Measurements from ENCODE around the gene PTPRN2.
A peak's percentile ranks its signal among the peaks of the same experiment; 100 is the strongest.

The PTPRN2 gene

GRCh38 chr7:157769526-157770215 is 818.0 kb downstream of the PTPRN2 start:
- Histone ChIP-seq H2BK5ac (ENCODE audit: low read length) (no peak overlapping the region), H4K5ac (ENCODE audit: low read length) (no peak overlapping the region), H3K27me3 (ENCODE audit: insufficient read depth, low read length, poor library complexity) (no peaks in the 10 kb centered on the region), H3K4me2 (ENCODE audit: low read length) (no peak overlapping the region), H3K27ac (ENCODE audit: low read depth, low read length) (no peak overlapping the region), H2BK120ac (ENCODE audit: low read depth, low read length) (no peak overlapping the region), H3K4ac (ENCODE audit: low read depth, low read length) (no peak overlapping the region), H4K8ac (ENCODE audit: low read depth, low read length) (no peak overlapping the region), H3K36me3 (ENCODE audit: control insufficient read depth, insufficient read depth, low read length) (no peaks in the 10 kb centered on the region), H3K4me1 (ENCODE audit: control insufficient read depth, low read depth, low read length) (no peaks in the 10 kb centered on the region), H3K18ac (ENCODE audit: low read length) (no peak overlapping the region), H2AK5ac (ENCODE audit: low read length) (no peak overlapping the region), H3K56ac (ENCODE audit: low read length) (no peak overlapping the region), H3K79me2 (ENCODE audit: control insufficient read depth, insufficient read depth, low read length) (no peaks in the 10 kb centered on the region), H3K79me1 (ENCODE audit: low read length) (no peaks in the 10 kb centered on the region), H2BK15ac (replicated peaks; ENCODE audit: low read depth) (no peak overlapping the region), H3K4me3 (ENCODE audit: low read length) (no peak overlapping the region), H3K23ac (ENCODE audit: low read length) (no peak overlapping the region), H3K9ac (ENCODE audit: low read length) (no peak overlapping the region)
- WGBS (ENCODE audit: extremely low coverage, insufficient coverage, low lambda C conversion rate) = no CpG with 5 or more reads among the region's 19 CpGs
- no peak for DNase-seq

DNA sequence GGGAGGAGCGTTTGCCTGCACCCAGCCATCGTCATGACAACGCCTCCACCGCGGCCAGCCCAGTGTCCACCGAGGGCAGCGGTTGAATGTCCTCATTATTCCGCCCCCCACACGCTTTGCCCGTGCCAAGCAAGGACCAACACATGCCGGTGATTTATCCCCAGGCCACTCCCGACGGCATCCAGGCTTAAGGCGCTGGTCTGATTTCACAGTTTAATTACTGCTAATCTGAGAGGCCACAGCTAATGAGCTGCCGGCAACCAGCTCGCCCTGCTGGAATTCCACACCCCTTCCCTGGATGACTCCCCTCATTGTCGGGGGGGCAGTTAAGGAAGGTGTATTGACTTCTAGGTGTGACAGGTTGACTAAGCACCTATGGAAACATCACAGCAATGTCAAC is 818.5 kb downstream of the PTPRN2 start:
- no peaks in the 10 kb centered on the region for H3K79me2 ChIP-seq (ENCODE audit: control insufficient read depth, insufficient read depth, low read length)
- H3K36me3 ChIP-seq (ENCODE audit: control insufficient read depth, insufficient read depth, low read length) = no peaks in the 10 kb centered on the region
- no CpG with 5 or more reads among the region's 17 CpGs for WGBS (ENCODE audit: extremely low coverage, insufficient coverage, low lambda C conversion rate)
- H2BK120ac ChIP-seq (ENCODE audit: low read depth, low read length) = no peak overlapping the region
- no peak overlapping the region for H4K8ac ChIP-seq (ENCODE audit: low read depth, low read length)
- no peaks in the 10 kb centered on the region for H3K27me3 ChIP-seq (ENCODE audit: insufficient read depth, low read length, poor library complexity)
- no peaks in the 10 kb centered on the region for H3K4me1 ChIP-seq (ENCODE audit: control insufficient read depth, low read depth, low read length)
- no peak overlapping the region for H3K9ac ChIP-seq (ENCODE audit: low read length)
- no peak overlapping the region for H2BK15ac ChIP-seq (replicated peaks; ENCODE audit: low read depth)
- H3K27ac ChIP-seq (ENCODE audit: low read depth, low read length) = no peak overlapping the region
- no peak overlapping the region for H4K5ac ChIP-seq (ENCODE audit: low read length)
- no peak overlapping the region for H3K23ac ChIP-seq (ENCODE audit: low read length)
- H2AK5ac ChIP-seq (ENCODE audit: low read length) = no peak overlapping the region
- DNase-seq = peak; percentile 61
- H3K56ac ChIP-seq (ENCODE audit: low read length) = no peak overlapping the region
- no peaks in the 10 kb centered on the region for H3K79me1 ChIP-seq (ENCODE audit: low read length)
- no peak overlapping the region for H2BK5ac ChIP-seq (ENCODE audit: low read length)
- H3K4me3 ChIP-seq (ENCODE audit: low read length) = no peak overlapping the region
- no peak overlapping the region for H3K18ac ChIP-seq (ENCODE audit: low read length)
- no peak overlapping the region for H3K4ac ChIP-seq (ENCODE audit: low read depth, low read length)
- no peak overlapping the region for H3K4me2 ChIP-seq (ENCODE audit: low read length)

DNA sequence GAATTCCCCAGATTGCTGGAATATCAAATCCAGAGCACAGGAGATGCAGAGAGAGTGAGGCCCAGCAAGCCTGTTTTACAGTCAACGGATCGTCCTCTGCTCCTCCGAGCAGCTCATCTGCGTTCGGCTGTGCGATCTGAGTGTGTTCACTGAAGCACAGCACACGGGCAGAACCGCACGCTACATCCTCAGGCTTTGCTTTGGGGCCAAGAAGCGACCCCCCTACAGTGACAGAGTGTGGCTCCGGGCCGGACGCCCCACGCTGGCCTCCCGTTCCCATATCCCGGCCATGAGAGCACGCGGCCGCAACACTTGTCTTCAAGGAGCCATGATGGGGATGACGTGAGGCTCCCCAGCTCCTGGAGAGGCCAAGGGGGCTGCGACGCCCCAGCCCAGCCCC is 819.4 kb downstream of the PTPRN2 start:
- Histone ChIP-seq H3K4ac (ENCODE audit: low read depth, low read length) (no peak overlapping the region), H2BK15ac (replicated peaks; ENCODE audit: low read depth) (no peak overlapping the region), H4K8ac (ENCODE audit: low read depth, low read length) (no peak overlapping the region), H3K4me1 (ENCODE audit: control insufficient read depth, low read depth, low read length) (no peaks in the 10 kb centered on the region), H3K4me3 (ENCODE audit: low read length) (no peak overlapping the region), H2BK5ac (ENCODE audit: low read length) (no peak overlapping the region), H3K27me3 (ENCODE audit: insufficient read depth, low read length, poor library complexity) (no peaks in the 10 kb centered on the region), H2AK5ac (ENCODE audit: low read length) (no peak overlapping the region), H3K56ac (ENCODE audit: low read length) (no peak overlapping the region), H3K79me2 (ENCODE audit: control insufficient read depth, insufficient read depth, low read length) (no peaks in the 10 kb centered on the region), H2BK120ac (ENCODE audit: low read depth, low read length) (no peak overlapping the region), H3K18ac (ENCODE audit: low read length) (no peak overlapping the region), H3K4me2 (ENCODE audit: low read length) (no peak overlapping the region), H4K5ac (ENCODE audit: low read length) (no peak overlapping the region), H3K27ac (ENCODE audit: low read depth, low read length) (no peak overlapping the region), H3K9ac (ENCODE audit: low read length) (no peak overlapping the region), H3K23ac (ENCODE audit: low read length) (no peak overlapping the region), H3K36me3 (ENCODE audit: control insufficient read depth, insufficient read depth, low read length) (no peaks in the 10 kb centered on the region), H3K79me1 (ENCODE audit: low read length) (no peaks in the 10 kb centered on the region)
- no CpG with 5 or more reads among the region's 22 CpGs for WGBS (ENCODE audit: extremely low coverage, insufficient coverage, low lambda C conversion rate)
- no peak for DNase-seq

DNA sequence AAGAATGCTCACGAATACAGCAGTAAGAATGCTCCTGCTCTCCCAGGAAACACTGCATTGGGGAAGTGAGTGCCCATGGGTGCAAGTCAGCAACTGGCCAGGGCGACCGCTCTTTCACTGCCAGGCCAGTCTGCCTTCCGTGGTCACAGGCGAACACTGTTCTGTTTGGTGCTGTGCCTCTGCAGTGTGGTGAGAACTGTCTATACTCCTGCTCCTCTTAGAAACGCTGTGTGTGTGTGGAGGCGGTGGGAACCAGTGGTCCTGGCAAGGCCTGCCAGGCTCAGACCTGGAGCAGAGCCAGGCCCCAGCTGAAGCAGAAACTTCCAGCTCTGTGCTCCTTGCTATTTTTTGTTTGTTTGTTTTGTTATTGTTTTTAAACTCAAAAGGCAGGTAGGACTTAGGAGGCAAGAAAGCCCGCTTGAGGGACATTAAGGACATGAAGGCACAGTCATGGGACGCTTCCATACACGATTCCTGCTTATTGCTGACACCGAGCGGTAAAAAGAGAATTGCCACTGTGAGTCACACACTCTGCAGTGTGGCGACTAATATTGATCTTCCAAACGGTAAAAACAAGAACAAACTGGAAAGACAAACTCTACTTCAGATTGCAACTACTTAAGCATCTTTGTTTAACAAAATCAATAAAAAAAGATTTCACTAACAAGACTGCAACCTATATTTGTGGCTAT is 820.0 kb downstream of the PTPRN2 start:
- Histone ChIP-seq H4K8ac (ENCODE audit: low read depth, low read length) (no peak overlapping the region), H3K27me3 (ENCODE audit: insufficient read depth, low read length, poor library complexity) (no peaks in the 10 kb centered on the region), H3K18ac (ENCODE audit: low read length) (no peak overlapping the region), H2BK5ac (ENCODE audit: low read length) (no peak overlapping the region), H3K27ac (ENCODE audit: low read depth, low read length) (no peak overlapping the region), H2BK120ac (ENCODE audit: low read depth, low read length) (no peak overlapping the region), H3K4me2 (ENCODE audit: low read length) (no peak overlapping the region), H3K9ac (ENCODE audit: low read length) (no peak overlapping the region), H3K4me3 (ENCODE audit: low read length) (no peak overlapping the region), H3K79me2 (ENCODE audit: control insufficient read depth, insufficient read depth, low read length) (no peaks in the 10 kb centered on the region), H2AK5ac (ENCODE audit: low read length) (no peak overlapping the region), H3K56ac (ENCODE audit: low read length) (no peak overlapping the region), H2BK15ac (replicated peaks; ENCODE audit: low read depth) (no peak overlapping the region), H4K5ac (ENCODE audit: low read length) (no peak overlapping the region), H3K4ac (ENCODE audit: low read depth, low read length) (no peak overlapping the region), H3K4me1 (ENCODE audit: control insufficient read depth, low read depth, low read length) (no peaks in the 10 kb centered on the region), H3K36me3 (ENCODE audit: control insufficient read depth, insufficient read depth, low read length) (no peaks in the 10 kb centered on the region), H3K79me1 (ENCODE audit: low read length) (no peaks in the 10 kb centered on the region), H3K23ac (ENCODE audit: low read length) (no peak overlapping the region)
- no CpG with 5 or more reads among the region's 14 CpGs for WGBS (ENCODE audit: extremely low coverage, insufficient coverage, low lambda C conversion rate)
- no peak for DNase-seq

GRCh38 chr7:157766098-157766497 is 821.5 kb downstream of the PTPRN2 start:
- Histone ChIP-seq H3K27me3 (ENCODE audit: insufficient read depth, low read length, poor library complexity) (no peaks in the 10 kb centered on the region), H3K4me1 (ENCODE audit: control insufficient read depth, low read depth, low read length) (no peaks in the 10 kb centered on the region), H3K18ac (ENCODE audit: low read length) (no peak overlapping the region), H2BK120ac (ENCODE audit: low read depth, low read length) (no peak overlapping the region), H3K4ac (ENCODE audit: low read depth, low read length) (no peak overlapping the region), H3K23ac (ENCODE audit: low read length) (no peak overlapping the region), H4K5ac (ENCODE audit: low read length) (no peak overlapping the region), H3K4me2 (ENCODE audit: low read length) (no peak overlapping the region), H2AK5ac (ENCODE audit: low read length) (no peak overlapping the region), H3K9ac (ENCODE audit: low read length) (no peak overlapping the region), H2BK15ac (replicated peaks; ENCODE audit: low read depth) (no peak overlapping the region), H3K56ac (ENCODE audit: low read length) (no peak overlapping the region), H3K4me3 (ENCODE audit: low read length) (no peak overlapping the region), H3K79me2 (ENCODE audit: control insufficient read depth, insufficient read depth, low read length) (no peaks in the 10 kb centered on the region), H3K79me1 (ENCODE audit: low read length) (no peaks in the 10 kb centered on the region), H2BK5ac (ENCODE audit: low read length) (no peak overlapping the region), H4K8ac (ENCODE audit: low read depth, low read length) (no peak overlapping the region), H3K36me3 (ENCODE audit: control insufficient read depth, insufficient read depth, low read length) (no peaks in the 10 kb centered on the region), H3K27ac (ENCODE audit: low read depth, low read length) (no peak overlapping the region)
- no peak for DNase-seq
